GM15510 (cell line): ENCODE measurements around the gene RNU2-63P.

ENCODE experiments used
- POLR2A ChIP-seq: IDR thresholded peaks from 3 replicates; pipeline ENCODE4 v1.6.1; 2011; ENCODE audit warnings: borderline replicate concordance; ENCODE audit not compliant: insufficient read length; ENCODE audit errors: extremely low read depth

The RNU2-63P gene

GRCh38 chr2:88016086-88016959 is at the start of gene RNU2-63P:
Gene RNU2-63P, minus strand, starts transcription at chr2:88016547.
- TF ChIP-seq POLR2A, result peak; percentile 89

GRCh38 chr2:88061295-88061694 is 44.9 kb upstream of the RNU2-63P start:
- TF ChIP-seq POLR2A, result no peak

GRCh38 chr2:88060907-88061275 is 44.5 kb upstream of the RNU2-63P start:
- no peak for TF ChIP-seq POLR2A

GRCh38 chr2:88059979-88060906 is 43.9 kb upstream of the RNU2-63P start:
- TF ChIP-seq POLR2A, result no peak

- TF ChIP-seq POLR2A, result no peak
Observed at GRCh38 chr2:88058191-88058590, 41.8 kb upstream of the RNU2-63P start.

- TF ChIP-seq POLR2A, result no peak
Observed at GRCh38 chr2:88057437-88057844, 41.1 kb upstream of the RNU2-63P start.

- TF ChIP-seq POLR2A, result peak; percentile 95
Observed at GRCh38 chr2:88055371-88056128, 39.2 kb upstream of the RNU2-63P start, which contains the start of gene KRCC1. Gene KRCC1, minus strand, starts transcription at chr2:88055783. Its CDS starts 27,220 bp downstream, at chr2:88028563.

- TF ChIP-seq POLR2A, result no peak
Observed at GRCh38 chr2:88054782-88055370, 38.5 kb upstream of the RNU2-63P start.

GRCh38 chr2:88053934-88054781 is 37.8 kb upstream of the RNU2-63P start:
- TF ChIP-seq POLR2A, result no peak

- no peak for TF ChIP-seq POLR2A
Observed at GRCh38 chr2:88053296-88053695, 36.9 kb upstream of the RNU2-63P start.

- TF ChIP-seq POLR2A, result no peak
Observed at GRCh38 chr2:88051792-88052191, 35.4 kb upstream of the RNU2-63P start.

GRCh38 chr2:88049622-88050021 is 33.3 kb upstream of the RNU2-63P start:
- TF ChIP-seq POLR2A, result no peak

GRCh38 chr2:88048541-88048940 is 32.2 kb upstream of the RNU2-63P start:
- no peak for TF ChIP-seq POLR2A
